Choroid plexus epithelial cell (primary cell): ENCODE data around the gene DCDC2.
"Not testable (repeated sequence)": the region's sequence is repeated elsewhere in the genome, so short reads cannot be mapped to it uniquely, and the experiment has no call there.

ENCODE experiments used
- DNase-seq: peaks from one replicate; pipeline ENCODE4 v3.0.0-alpha.2; 2010; ENCODE audit warnings: low read depth
- H3K4me3 ChIP-seq: 2 replicates; pipeline ENCODE4 v1.5.1; 2011; ENCODE audit warnings: low read depth, mild to moderate bottlenecking, control low read depth, low read length, moderate library complexity
- CTCF ChIP-seq: conservative IDR thresholded peaks from 2 replicates; pipeline ENCODE4 v1.5.1; 2011; ENCODE audit warnings: low read depth, mild to moderate bottlenecking, control low read depth, inconsistent platforms, low read length, moderate library complexity

Gene DCDC2

DNA sequence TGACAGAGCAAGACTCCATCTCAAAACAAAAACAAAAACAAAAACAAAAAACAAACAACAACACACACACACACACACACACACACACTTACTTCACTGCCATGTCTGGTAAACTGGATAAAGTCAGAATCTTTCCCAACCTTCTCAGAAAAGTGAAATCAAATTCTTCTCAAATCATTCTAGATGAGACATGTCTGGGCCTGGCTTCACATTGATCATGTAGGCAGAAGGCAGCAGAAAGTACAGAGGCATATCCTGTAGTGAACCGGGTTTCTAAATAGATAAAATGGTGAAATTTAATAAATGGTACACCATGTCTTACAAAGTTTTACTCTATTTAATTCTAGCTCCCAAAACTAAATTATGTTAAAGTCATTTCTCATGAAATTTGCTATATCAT is 30.0 kb upstream of the DCDC2 start:
- DNase-seq = no peak
- no peak for TF ChIP-seq CTCF
- no peak overlapping the region for H3K4me3 ChIP-seq

DNA sequence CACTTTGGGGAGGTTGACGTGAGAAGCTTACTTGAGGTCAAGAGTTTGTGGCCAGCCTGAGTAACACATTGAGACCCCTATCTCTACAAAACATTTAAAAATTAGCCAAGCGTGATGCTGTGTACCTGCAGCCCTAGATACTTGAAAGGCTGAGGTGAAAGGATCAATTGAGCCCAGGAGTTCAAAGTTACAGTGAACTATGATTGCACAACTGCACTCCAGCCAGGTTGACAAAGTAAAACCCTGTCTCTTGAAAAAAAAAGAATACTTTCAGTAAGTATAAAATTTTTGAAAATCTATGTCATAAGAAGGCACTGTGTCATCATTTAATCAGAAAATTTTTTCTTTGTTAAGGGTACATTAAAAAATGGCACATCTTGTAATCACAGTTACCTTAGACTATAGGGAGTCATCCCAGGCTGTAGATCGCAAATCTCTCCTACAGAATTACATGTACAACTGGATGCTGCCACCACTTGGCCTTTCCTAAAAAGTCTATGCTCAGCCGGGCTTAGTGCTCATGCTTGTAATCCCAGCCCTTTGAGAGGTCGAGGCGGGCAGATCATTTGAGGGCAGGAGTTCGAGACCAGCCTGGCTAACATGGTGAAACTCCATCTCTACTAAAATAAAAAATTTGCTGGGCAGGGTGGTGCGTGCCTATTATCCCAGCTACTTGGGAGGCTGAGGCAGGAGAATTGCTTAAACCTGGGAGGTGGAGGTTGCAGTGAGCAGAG is 27.8 kb upstream of the DCDC2 start:
- no peak for DNase-seq
- TF ChIP-seq CTCF = no peak
- H3K4me3 ChIP-seq = no peak overlapping the region

- DNase-seq, H3K4me3 ChIP-seq: not testable (repeated sequence)
Observed at GRCh38 chr6:24384369-24385130, 26.7 kb upstream of the DCDC2 start.

DNA sequence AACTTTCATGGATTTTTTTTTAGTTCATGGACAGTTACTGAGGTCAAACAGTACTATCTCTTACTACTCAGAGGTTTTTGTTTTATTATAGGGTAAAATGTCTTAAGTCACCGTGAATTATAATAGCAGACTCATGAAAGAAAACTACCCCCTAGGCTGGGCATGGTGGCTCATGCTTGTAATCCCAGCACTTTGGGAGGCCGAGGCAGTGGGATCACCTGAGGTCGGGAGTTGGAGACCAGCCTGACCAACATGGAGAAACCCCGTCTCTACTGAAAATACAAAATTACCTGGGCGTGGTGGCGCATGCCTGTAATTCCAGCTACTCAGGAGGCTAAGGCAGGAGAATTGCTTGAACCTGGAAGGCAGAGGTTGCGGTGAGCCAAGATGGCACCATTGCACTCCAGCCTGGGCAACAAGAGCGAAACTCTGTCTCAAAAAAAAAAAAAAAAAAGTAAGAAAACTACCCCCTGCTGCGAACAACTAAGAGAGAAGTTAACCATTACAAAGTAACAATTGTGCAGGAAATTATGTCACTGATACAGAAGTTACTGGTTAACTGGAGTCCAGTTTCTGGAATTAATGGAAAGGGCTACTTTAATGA is 25.1 kb upstream of the DCDC2 start:
- H3K4me3 ChIP-seq, DNase-seq: not testable (repeated sequence)

- DNase-seq = no peak
- H3K4me3 ChIP-seq = no peak overlapping the region
- TF ChIP-seq CTCF = no peak
Observed at GRCh38 chr6:24382220-24382540, 24.3 kb upstream of the DCDC2 start.

- H3K4me3 ChIP-seq = no peak overlapping the region
- TF ChIP-seq CTCF = no peak
- no peak for DNase-seq
Observed at GRCh38 chr6:24381476-24382219, 23.8 kb upstream of the DCDC2 start.

GRCh38 chr6:24378473-24379097 is 20.7 kb upstream of the DCDC2 start:
- TF ChIP-seq CTCF = no peak
- no peak overlapping the region for H3K4me3 ChIP-seq
- no peak for DNase-seq
